22Rv1 (cell line): ENCODE measurements around the gene WDR35.

Experiments used
- H3K27ac ChIP-seq: fragments of 450-650 bp; 2 replicates; pipeline ENCODE4 v1.5.1; 2017
- CTCF ChIP-seq: fragments of 450-650 bp; IDR thresholded peaks from 2 replicates; pipeline ENCODE4 v1.5.1; 2017; ENCODE audit warnings: mild to moderate bottlenecking
- ZFX ChIP-seq: fragments of 450-650 bp; IDR thresholded peaks from 2 replicates; pipeline ENCODE4 v1.6.1; 2017; ENCODE audit warnings: antibody characterized with exemption, borderline replicate concordance

Gene WDR35

DNA sequence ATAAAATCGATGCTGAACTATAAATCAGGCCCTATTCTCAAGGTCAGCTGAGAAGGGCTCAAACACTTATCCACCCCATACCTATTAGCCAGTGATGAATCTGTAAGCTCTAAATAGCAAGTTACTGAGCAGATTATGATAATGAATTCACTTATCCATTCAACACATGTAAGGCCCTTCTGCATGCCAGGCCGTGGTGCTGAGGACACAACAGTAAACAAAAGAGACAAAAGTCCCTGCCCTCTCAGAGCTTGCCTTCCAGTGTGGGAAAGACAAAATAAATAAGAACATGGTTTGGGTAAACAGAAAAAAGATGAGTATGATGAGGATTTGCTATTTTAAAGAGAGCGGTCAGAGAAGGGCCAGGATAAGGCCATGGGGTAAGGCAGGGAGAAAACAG lies 99.8 kb downstream of the WDR35 start:
- no peak overlapping the region for H3K27ac ChIP-seq
- TF ChIP-seq CTCF (no peak), ZFX (no peak)

GRCh38 chr2:19888831-19889230 lies 101.1 kb downstream of the WDR35 start:
- no peak for TF ChIP-seq ZFX
- H3K27ac ChIP-seq: no peak overlapping the region

DNA sequence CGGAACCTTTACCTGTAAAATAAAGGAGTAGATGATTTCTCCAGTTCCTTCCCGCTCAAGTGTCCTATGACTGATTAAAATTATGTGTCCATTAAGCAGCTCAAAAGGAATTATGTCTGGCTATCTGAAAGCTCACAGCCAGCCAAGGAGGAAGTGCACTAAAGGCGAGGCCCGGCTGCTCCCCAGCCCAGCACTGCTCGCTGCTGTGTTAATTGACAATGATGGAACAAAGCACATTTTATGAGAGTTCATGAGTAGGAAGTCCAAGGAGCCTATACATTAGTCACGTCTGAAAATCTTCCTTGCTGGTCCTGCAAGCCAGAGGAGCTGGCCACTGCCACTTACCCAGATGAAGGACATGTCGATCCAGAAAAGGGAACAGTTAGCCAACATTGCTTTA lies 102.4 kb downstream of the WDR35 start:
- no peak overlapping the region for H3K27ac ChIP-seq
- TF ChIP-seq ZFX (no peak), CTCF (no peak)

DNA sequence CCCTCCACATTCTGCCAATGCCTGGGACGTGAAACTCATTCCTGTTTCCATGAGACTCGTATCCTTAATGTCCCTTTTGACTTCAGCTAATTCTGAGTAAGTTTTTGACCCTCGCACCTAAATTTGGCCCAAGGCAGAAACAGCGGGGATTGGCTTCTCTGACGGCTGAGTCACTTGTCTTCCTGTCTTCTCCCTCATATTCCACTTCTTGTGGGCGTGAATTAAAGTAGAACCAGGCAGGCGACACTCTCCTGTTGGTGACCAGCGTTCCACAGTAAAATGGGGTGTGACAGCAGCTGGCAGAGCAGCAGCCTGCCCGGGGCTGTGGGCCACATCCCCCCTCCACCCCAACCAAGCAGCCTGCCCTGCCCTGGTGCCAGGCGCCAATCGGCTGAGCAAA lies 103.6 kb downstream of the WDR35 start:
- H3K27ac ChIP-seq: no peak overlapping the region
- TF ChIP-seq CTCF (no peak), ZFX (no peak)

GRCh38 chr2:19885791-19886190 lies 104.1 kb downstream of the WDR35 start:
- no peak overlapping the region for H3K27ac ChIP-seq
- TF ChIP-seq ZFX (no peak), CTCF (no peak)

- no peak overlapping the region for H3K27ac ChIP-seq
- TF ChIP-seq CTCF: no peak
Measured at GRCh38 chr2:19883971-19884720, 105.8 kb downstream of the WDR35 start.

DNA sequence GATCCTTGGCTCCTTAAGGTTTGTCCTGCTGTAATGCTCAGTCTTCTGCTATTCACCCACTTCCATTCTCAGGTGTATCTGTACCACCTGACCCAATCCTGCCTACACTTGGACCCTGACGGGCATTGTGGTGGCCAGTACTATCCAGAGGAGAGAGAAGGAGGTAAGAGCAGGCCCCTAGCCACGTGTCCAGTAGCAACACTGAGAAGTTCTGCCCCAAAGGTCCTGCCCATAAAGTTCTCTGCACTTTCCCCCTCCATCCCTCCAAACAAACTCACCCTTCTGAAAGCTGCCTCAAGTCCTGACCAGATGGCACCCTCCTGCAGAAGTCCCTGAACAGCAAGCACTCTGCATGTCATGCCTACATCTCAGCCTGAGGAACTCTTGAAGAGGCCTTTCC lies 106.4 kb downstream of the WDR35 start:
- TF ChIP-seq CTCF (no peak), ZFX (no peak)

GRCh38 chr2:19882286-19882685 lies 107.6 kb downstream of the WDR35 start:
- H3K27ac ChIP-seq: no peak overlapping the region
- no peak for TF ChIP-seq CTCF
- TF ChIP-seq ZFX: no peak

More for the DNA sequence above, 106.4 kb downstream of the WDR35 start:
- H3K27ac ChIP-seq: no peak overlapping the region
